ENCODE results near the gene IL31. TPM values are rescaled to one million over a fixed set of nuclear protein-coding genes. Genes with fewer than 3 reads are reported as not detected.

IL31 gene
- total and polyA plus RNA-seq, 4 experiments from 2014 or later = not detected

DNA sequence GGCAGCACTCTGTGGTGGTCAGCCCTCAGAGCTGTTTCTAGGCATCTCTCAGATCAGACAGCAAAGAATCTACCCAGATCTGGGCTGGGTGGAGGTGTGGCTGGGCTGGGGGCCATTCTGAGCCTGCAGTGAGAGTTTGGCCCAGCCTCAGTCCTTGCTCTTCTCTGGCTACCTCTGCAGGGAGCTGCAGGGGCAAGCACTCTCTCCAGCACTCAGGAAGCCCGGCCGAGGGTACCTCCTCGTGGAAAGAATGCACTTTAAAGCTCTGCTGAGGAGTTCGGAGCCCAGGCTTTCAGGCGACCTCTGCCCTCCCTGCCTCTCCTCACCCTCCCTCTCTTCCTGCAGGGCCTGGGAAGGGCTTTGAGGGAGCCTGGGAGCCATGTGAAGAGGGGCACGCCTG lies 31.2 kb downstream of the IL31 start:
- no peaks in the 10 kb centered on the region for H3K9me3 ChIP-seq (ENCODE audit: control insufficient read depth in 1 of 2, low read length in 2 of 2)

DNA sequence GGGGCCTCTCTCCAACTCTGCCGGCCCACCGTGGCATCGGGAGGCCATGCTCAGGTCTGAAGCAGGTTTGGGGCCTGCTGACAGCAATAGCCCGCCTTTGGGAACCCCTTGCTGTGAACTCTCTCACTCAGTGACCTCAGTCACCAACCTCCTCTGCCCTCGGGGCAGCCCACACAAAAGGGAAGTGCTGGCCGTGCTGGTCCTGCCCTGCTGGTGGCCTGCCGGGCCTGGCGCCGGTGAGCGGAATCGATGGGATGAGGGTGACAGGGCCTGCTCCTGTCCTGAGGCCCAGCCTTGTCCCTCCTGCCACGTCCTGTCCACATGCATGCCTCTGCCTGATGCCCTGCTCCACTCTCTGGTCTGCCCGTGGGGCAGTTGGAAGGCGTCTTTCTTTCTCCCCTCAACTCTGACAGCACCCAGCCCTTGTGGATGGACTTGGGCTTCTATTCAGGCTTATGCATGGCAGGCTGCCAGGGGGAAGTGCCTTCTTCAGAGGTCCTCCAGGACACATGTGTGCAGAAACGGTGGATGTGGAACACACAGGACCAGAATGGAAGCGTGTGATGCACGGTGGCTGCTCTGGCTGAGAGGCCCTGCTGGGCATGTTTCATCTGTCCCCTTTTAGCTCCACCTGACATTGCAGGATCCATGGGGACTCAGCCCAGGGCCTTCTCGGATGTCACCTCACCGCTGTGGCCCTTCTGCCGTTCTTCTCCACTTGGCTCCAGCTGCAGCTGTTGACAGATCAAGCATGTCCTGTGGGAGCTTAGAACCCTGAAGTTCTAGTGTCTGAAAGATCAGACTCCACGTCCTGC lies 31.9 kb downstream of the IL31 start:
- Mint-ChIP-seq H3K27ac (no peak overlapping the region), H3K4me1 (peaks cover 0 to 5% (median 0%) of the 10 kb centered on the region in 4 donors), H3K27me3 (no peaks in the 10 kb centered on the region), H3K9me3 (no peaks in the 10 kb centered on the region), H3K4me3 (no peak overlapping the region), H3K36me3 (peaks cover 16 to 39% of the 10 kb centered on the region in 2 donors)
- DNase-seq = no peak
- Histone ChIP-seq H3K4me3 (ENCODE audit: low read length in 2 of 2) (no peak overlapping the region), H3K36me3 (ENCODE audit: insufficient read depth, low read length) (peaks cover 19% of the 10 kb centered on the region), H3K4me1 (ENCODE audit: insufficient read depth, low read length) (no peaks in the 10 kb centered on the region), H3K9me3 (ENCODE audit: control insufficient read depth in 1 of 2, low read length in 2 of 2) (no peaks in the 10 kb centered on the region), H3K27ac (ENCODE audit: low read depth, low read length) (no peak overlapping the region), H3K27me3 (ENCODE audit: insufficient read depth, low read length) (no peaks in the 10 kb centered on the region)
- intact Hi-C loops (cut with micrococcal nuclease) = no loop called here
- ChIA-PET POLR2A (ENCODE audit: partially characterized antibody) (no interaction called here), CTCF (ENCODE audit: partially characterized antibody) (interaction anchor here (0.5 kb wide), 1 partner anchor 109 kb away, joined by 3 read pairs; no protein-coding TSS in a partner anchor)

More for the DNA sequence above, 31.2 kb downstream of the IL31 start:
- Mint-ChIP-seq H3K4me1 (peaks cover 0 to 5% (median 0%) of the 10 kb centered on the region in 4 donors), H3K4me3 (no peak overlapping the region), H3K36me3 (peaks cover 16 to 37% of the 10 kb centered on the region in 2 donors), H3K27ac (no peak overlapping the region), H3K9me3 (no peaks in the 10 kb centered on the region), H3K27me3 (no peaks in the 10 kb centered on the region)
- Histone ChIP-seq H3K27ac (ENCODE audit: low read depth, low read length) (no peak overlapping the region), H3K4me1 (ENCODE audit: insufficient read depth, low read length) (no peaks in the 10 kb centered on the region), H3K4me3 (ENCODE audit: low read length in 2 of 2) (no peak overlapping the region), H3K36me3 (ENCODE audit: insufficient read depth, low read length) (peaks cover 19% of the 10 kb centered on the region), H3K27me3 (ENCODE audit: insufficient read depth, low read length) (no peaks in the 10 kb centered on the region)
- DNase-seq = no peak
- POLR2A ChIA-PET (ENCODE audit: partially characterized antibody) = no interaction called here
- intact Hi-C loops (cut with micrococcal nuclease) = no loop called here
- CTCF ChIA-PET (ENCODE audit: partially characterized antibody) = no interaction called here

DNA sequence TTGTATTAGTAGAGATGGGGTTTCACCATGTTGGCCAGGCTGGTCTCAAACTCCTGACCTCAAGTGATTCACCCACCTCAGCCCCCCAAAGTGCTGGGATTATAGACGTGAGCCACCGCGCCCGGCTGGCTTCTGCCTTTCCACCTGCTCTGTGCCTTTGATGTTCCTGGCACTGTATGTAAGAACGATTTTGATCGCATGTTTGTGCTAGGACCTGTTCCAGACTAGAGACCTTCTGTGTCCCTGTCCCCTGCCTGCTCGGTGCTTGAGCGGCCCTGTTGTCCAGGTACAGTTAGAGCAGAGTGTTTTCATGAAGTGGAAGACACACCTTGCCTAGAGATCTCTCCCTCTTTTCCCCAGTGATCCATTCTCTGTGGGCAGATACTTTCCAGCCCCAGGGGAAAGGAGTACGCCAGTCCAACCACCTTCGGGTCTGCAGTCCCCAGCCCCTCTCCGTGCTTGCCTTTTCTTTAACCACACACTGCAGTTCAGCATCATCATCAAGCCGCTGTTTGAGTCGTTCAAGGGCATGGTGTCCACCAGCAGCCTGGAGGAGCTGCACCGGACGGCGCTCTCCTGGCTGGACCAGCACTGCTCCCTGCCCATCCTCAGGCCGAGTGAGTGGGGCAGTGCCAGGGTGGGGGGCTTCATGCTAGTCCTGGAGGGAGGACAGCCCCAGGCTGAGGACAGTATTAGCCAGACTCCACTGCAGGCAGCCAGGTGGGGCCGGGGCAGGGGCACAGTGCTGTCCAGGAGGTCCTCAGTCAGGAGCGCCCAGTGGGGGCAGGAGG lies 33.4 kb downstream of the IL31 start:
- Histone ChIP-seq H3K27me3 (ENCODE audit: insufficient read depth, low read length) (no peaks in the 10 kb centered on the region), H3K9me3 (ENCODE audit: control insufficient read depth in 1 of 2, low read length in 2 of 2) (no peaks in the 10 kb centered on the region), H3K4me1 (ENCODE audit: insufficient read depth, low read length) (no peaks in the 10 kb centered on the region), H3K36me3 (ENCODE audit: insufficient read depth, low read length) (peaks cover 23% of the 10 kb centered on the region), H3K4me3 (ENCODE audit: low read length in 2 of 2) (no peak overlapping the region), H3K27ac (ENCODE audit: low read depth, low read length) (no peak overlapping the region)
- Mint-ChIP-seq H3K4me1 (no peaks in the 10 kb centered on the region), H3K4me3 (no peak overlapping the region), H3K9me3 (no peaks in the 10 kb centered on the region), H3K36me3 (peaks cover 17 to 41% of the 10 kb centered on the region in 2 donors), H3K27ac (peak overlapping the region in 1 of 7 donors; percentile 68), H3K27me3 (no peaks in the 10 kb centered on the region)
- intact Hi-C loops (cut with micrococcal nuclease) = no loop called here
- DNase-seq = no peak
- CTCF ChIA-PET (ENCODE audit: partially characterized antibody) = no interaction called here
- POLR2A ChIA-PET (ENCODE audit: partially characterized antibody) = no interaction called here

DNA sequence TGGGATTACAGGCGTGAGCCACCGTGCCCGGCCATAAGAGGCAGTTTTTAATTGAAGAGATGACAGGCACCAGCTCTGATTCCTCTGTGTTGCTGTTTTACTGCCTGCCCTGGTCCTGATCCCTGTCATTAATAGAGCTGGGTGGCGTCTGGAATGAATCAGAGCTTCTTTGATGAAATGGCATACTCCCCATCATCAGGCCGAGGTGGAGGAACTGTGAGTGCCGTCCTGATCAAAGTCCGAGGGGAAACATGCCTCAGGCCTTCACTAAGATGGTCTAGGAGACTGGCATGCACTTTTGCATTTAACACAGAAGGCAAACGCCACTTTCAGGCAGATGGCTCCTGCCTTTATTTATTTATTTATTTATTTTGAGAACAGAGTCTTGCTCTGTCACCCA lies 34.1 kb downstream of the IL31 start:
- ChIA-PET POLR2A (ENCODE audit: partially characterized antibody) (no interaction called here), CTCF (ENCODE audit: partially characterized antibody) (no interaction called here)
- no peaks in the 10 kb centered on the region for H3K4me1 ChIP-seq (ENCODE audit: insufficient read depth, low read length)
- Mint-ChIP-seq H3K9me3 (no peaks in the 10 kb centered on the region), H3K36me3 (peaks cover 20 to 45% of the 10 kb centered on the region in 2 donors), H3K4me1 (no peaks in the 10 kb centered on the region), H3K27ac (peak overlapping the region in 1 of 7 donors; percentile 67), H3K27me3 (no peaks in the 10 kb centered on the region), H3K4me3 (no peak overlapping the region)
- peaks cover 25% of the 10 kb centered on the region for H3K36me3 ChIP-seq (ENCODE audit: insufficient read depth, low read length)
- intact Hi-C loops (cut with micrococcal nuclease) = no loop called here
- H3K27ac ChIP-seq (ENCODE audit: low read depth, low read length) = no peak overlapping the region
- no peaks in the 10 kb centered on the region for H3K9me3 ChIP-seq (ENCODE audit: control insufficient read depth in 1 of 2, low read length in 2 of 2)
- no peak overlapping the region for H3K4me3 ChIP-seq (ENCODE audit: low read length in 2 of 2)
- DNase-seq = no peak
- no peaks in the 10 kb centered on the region for H3K27me3 ChIP-seq (ENCODE audit: insufficient read depth, low read length)

DNA sequence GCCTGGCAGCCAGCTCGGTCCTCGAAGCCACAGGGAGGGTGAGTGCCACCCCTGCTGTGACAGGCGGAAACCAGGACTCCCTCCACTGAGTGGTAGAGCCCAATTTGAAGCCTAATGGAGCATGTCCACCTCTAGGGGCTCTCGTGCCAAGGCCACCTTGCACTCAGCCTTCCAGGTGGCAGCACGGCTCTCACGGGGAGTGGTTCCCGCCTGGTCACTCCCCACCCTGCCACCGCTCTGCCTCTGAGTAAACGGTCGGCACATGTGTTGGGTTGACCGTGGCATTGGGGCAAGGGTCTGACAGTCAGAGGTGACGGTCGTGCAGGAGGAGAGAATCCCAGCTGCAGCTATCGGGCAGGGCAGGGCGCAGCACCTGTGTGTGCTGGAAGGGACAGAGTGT lies 34.8 kb downstream of the IL31 start:
- no peaks in the 10 kb centered on the region for H3K9me3 Mint-ChIP-seq

DNA sequence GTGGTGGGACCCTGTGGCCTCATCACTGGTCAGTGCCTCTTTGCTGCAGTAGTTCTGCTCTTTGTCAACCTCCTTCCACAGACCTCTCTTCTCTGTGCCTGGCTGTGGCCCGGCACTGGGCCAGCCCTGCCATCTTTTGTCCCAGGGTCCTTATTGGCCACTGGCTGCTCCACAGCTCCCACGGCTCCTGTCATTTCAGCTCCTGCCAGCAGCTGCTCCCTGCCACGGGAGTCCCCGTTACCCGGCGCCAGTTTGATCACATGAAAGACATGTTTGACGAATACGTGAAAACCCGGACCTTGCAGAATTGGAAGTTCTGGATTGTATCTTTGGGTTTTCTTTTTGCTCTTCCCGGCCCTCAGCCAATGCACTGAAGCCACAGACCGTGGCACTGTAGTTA lies 35.4 kb downstream of the IL31 start:
- POLR2A ChIA-PET (ENCODE audit: partially characterized antibody) = no interaction called here
- no peak overlapping the region for H3K27ac ChIP-seq (ENCODE audit: low read depth, low read length)
- H3K9me3 Mint-ChIP-seq = no peaks in the 10 kb centered on the region

More for the DNA sequence above, 34.8 kb downstream of the IL31 start:
- Mint-ChIP-seq H3K27me3 (no peaks in the 10 kb centered on the region), H3K4me1 (no peaks in the 10 kb centered on the region), H3K4me3 (no peak overlapping the region), H3K36me3 (peaks cover 20 to 47% of the 10 kb centered on the region in 2 donors), H3K27ac (no peak overlapping the region)
- no peak overlapping the region for H3K27ac ChIP-seq (ENCODE audit: low read depth, low read length)
- no peaks in the 10 kb centered on the region for H3K9me3 ChIP-seq (ENCODE audit: control insufficient read depth in 1 of 2, low read length in 2 of 2)
- DNase-seq = no peak
- H3K27me3 ChIP-seq (ENCODE audit: insufficient read depth, low read length) = no peaks in the 10 kb centered on the region
- no peaks in the 10 kb centered on the region for H3K4me1 ChIP-seq (ENCODE audit: insufficient read depth, low read length)
- H3K4me3 ChIP-seq (ENCODE audit: low read length in 2 of 2) = no peak overlapping the region
- POLR2A ChIA-PET (ENCODE audit: partially characterized antibody) = no interaction called here
- CTCF ChIA-PET (ENCODE audit: partially characterized antibody) = interaction anchor here (1.1 kb wide), 1 partner anchor 16 kb away, joined by 3 read pairs; no protein-coding TSS in a partner anchor
- peaks cover 25% of the 10 kb centered on the region for H3K36me3 ChIP-seq (ENCODE audit: insufficient read depth, low read length)
- intact Hi-C loops (cut with micrococcal nuclease) = no loop called here

DNA sequence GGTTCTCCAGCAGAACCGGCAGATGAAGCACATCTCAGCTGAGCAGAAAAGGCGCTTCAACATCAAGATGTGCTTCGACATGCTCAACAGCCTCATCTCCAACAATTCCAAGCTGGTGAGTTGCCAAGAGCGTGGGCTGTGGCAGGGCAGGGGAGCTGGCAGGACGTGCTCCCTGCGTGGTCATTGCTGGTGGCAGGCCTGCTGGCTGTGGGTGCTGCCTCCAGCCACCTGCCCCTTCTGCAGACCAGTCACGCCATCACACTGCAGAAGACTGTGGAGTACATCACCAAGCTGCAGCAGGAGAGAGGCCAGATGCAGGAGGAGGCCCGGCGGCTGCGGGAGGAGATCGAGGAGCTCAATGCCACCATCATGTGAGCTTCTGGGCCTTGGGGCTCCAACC lies 35.8 kb downstream of the IL31 start:
- H3K36me3 ChIP-seq (ENCODE audit: insufficient read depth, low read length) = peaks cover 31% of the 10 kb centered on the region

More for the DNA sequence above, 35.4 kb downstream of the IL31 start:
- CTCF ChIA-PET (ENCODE audit: partially characterized antibody) = interaction anchor here (1.1 to 1.5 kb wide), 2 partner anchors 15 to 84 kb away, joined by 3 to 5 read pairs; no protein-coding TSS in a partner anchor
- H3K4me1 Mint-ChIP-seq = no peaks in the 10 kb centered on the region
- no peak overlapping the region for H3K4me3 ChIP-seq (ENCODE audit: low read length in 2 of 2)
- intact Hi-C loops (cut with micrococcal nuclease) = no loop called here
- no peaks in the 10 kb centered on the region for H3K9me3 ChIP-seq (ENCODE audit: control insufficient read depth in 1 of 2, low read length in 2 of 2)
- H3K27me3 ChIP-seq (ENCODE audit: insufficient read depth, low read length) = no peaks in the 10 kb centered on the region
- H3K36me3 Mint-ChIP-seq = peaks cover 22 to 47% of the 10 kb centered on the region in 2 donors
- H3K4me3 Mint-ChIP-seq = no peak overlapping the region
- no peaks in the 10 kb centered on the region for H3K4me1 ChIP-seq (ENCODE audit: insufficient read depth, low read length)
- H3K36me3 ChIP-seq (ENCODE audit: insufficient read depth, low read length) = peaks cover 28% of the 10 kb centered on the region
- H3K27me3 Mint-ChIP-seq = no peaks in the 10 kb centered on the region
- no peak for DNase-seq
- peak overlapping the region in 1 of 7 donors; percentile 72 for H3K27ac Mint-ChIP-seq

More for the DNA sequence above, 35.8 kb downstream of the IL31 start:
- no peak overlapping the region for H3K27ac ChIP-seq (ENCODE audit: low read depth, low read length)
- CTCF ChIA-PET (ENCODE audit: partially characterized antibody) = interaction anchor here (1.1 to 1.5 kb wide), 2 partner anchors 15 to 84 kb away, joined by 3 to 5 read pairs; no protein-coding TSS in a partner anchor
- Mint-ChIP-seq H3K36me3 (peaks cover 25 to 49% of the 10 kb centered on the region in 2 donors), H3K4me3 (no peak overlapping the region), H3K27ac (peak overlapping the region in 1 of 7 donors; percentile 72), H3K9me3 (no peaks in the 10 kb centered on the region), H3K27me3 (no peaks in the 10 kb centered on the region), H3K4me1 (no peaks in the 10 kb centered on the region)
- DNase-seq = no peak
- no peaks in the 10 kb centered on the region for H3K4me1 ChIP-seq (ENCODE audit: insufficient read depth, low read length)
- H3K9me3 ChIP-seq (ENCODE audit: control insufficient read depth in 1 of 2, low read length in 2 of 2) = no peaks in the 10 kb centered on the region
- H3K4me3 ChIP-seq (ENCODE audit: low read length in 2 of 2) = no peak overlapping the region
- intact Hi-C loops (cut with micrococcal nuclease) = no loop called here
- POLR2A ChIA-PET (ENCODE audit: partially characterized antibody) = no interaction called here
- H3K27me3 ChIP-seq (ENCODE audit: insufficient read depth, low read length) = no peaks in the 10 kb centered on the region

All from CD4-positive, alpha-beta memory T cell (primary cell).